Tibial nerve (tissue), 4 donors: ENCODE data around the gene CPEB3.

Experiments
- CTCF ChIP-seq, 5 experiments: fragments of 200-600 bp in 3 of 5; fragments of 450-650 bp in 2 of 5; sonication (generic) in 3 of 5; IDR thresholded peaks; one replicate each; pipeline ENCODE4 v1.5.1; 2016 to 2019; ENCODE audit warnings: antibody characterized with exemption in 5 of 5, mild to moderate bottlenecking in 3 of 5, moderate library complexity in 2 of 5
- EP300 ChIP-seq, 2 donors: sonication (generic); formaldehyde crosslinking; IDR thresholded peaks; one replicate each; pipeline ENCODE4 v1.6.1; 2017; ENCODE audit warnings: antibody characterized with exemption in 2 of 2, mild to moderate bottlenecking in 1 of 2
- POLR2A ChIP-seq, 2 donors: fragments of 450-650 bp; IDR thresholded peaks; one replicate each; pipeline ENCODE4 v1.6.1; 2017; ENCODE audit warnings: antibody characterized with exemption in 2 of 2, mild to moderate bottlenecking in 2 of 2, moderate library complexity in 2 of 2

DNA sequence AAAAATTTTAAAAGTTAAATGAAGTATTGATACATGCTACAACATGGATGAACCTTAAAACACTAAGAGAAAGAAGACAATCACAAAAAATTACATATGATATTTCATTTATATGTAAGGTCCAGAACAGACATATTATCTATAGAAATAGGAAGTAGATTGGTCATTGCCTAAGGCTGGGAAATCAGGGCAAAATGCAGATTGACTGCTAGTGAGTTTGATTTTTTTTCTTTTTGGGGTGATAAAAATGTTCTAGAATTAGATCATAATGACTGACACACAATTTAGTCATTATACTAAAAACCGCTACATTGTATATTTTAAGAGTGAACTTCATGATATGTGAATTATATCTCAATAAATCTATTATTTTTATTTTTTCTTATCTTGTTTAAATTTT is 88.3 kb downstream of the CPEB3 start:
- no peak for TF ChIP-seq EP300 (IDR thresholded peaks at IDR 0.05)
- no peak for TF ChIP-seq CTCF (IDR thresholded peaks at IDR 0.05)
- TF ChIP-seq POLR2A (IDR thresholded peaks at IDR 0.05) = no peak
